Ishikawa (cell line): ENCODE data around the gene ZNF414.

Source experiments
- CEBPB ChIP-seq: IDR thresholded peaks from 2 replicates; pipeline ENCODE4 v1.6.1; 2012
- CREB1 ChIP-seq: IDR thresholded peaks from 2 replicates; pipeline ENCODE4 v1.6.1; 2012; ENCODE audit warnings: low read depth
- EGR1 ChIP-seq: IDR thresholded peaks from 2 replicates; pipeline ENCODE4 v1.6.1; 2012
- EP300 ChIP-seq: IDR thresholded peaks from 2 replicates; pipeline ENCODE4 v1.6.1; 2012; ENCODE audit warnings: borderline replicate concordance
- FOXM1 ChIP-seq: IDR thresholded peaks from 2 replicates; pipeline ENCODE4 v1.6.1; 2012; ENCODE audit warnings: low read depth, borderline replicate concordance
- NFIC ChIP-seq: IDR thresholded peaks from 2 replicates; pipeline ENCODE4 v1.6.1; 2012
- RAD21 ChIP-seq: IDR thresholded peaks from 2 replicates; pipeline ENCODE4 v1.6.1; 2012; ENCODE audit warnings: low read depth
- REST ChIP-seq: IDR thresholded peaks from 2 replicates; pipeline ENCODE4 v1.6.1; 2012; ENCODE audit warnings: low read depth, mild to moderate bottlenecking
- TAF1 ChIP-seq: IDR thresholded peaks from 2 replicates; pipeline ENCODE4 v1.6.1; 2012; ENCODE audit warnings: low read depth, mild to moderate bottlenecking
- TCF12 ChIP-seq: IDR thresholded peaks from 2 replicates; pipeline ENCODE4 v1.6.1; 2012; ENCODE audit warnings: low read depth
- TEAD4 ChIP-seq: IDR thresholded peaks from 2 replicates; pipeline ENCODE4 v1.6.1; 2012
- USF1 ChIP-seq: IDR thresholded peaks from 2 replicates; pipeline ENCODE4 v1.6.1; 2012
- YY1 ChIP-seq: IDR thresholded peaks from 2 replicates; pipeline ENCODE4 v1.6.1; 2012; ENCODE audit warnings: low read depth
- ZBTB7A ChIP-seq: IDR thresholded peaks from 2 replicates; pipeline ENCODE4 v1.6.1; 2012; ENCODE audit warnings: low read depth
- TF ChIP-seq, protein P1 (sequence below): IDR thresholded peaks from 2 replicates; pipeline ENCODE4 v1.6.1; 2012

ZNF414 gene

DNA sequence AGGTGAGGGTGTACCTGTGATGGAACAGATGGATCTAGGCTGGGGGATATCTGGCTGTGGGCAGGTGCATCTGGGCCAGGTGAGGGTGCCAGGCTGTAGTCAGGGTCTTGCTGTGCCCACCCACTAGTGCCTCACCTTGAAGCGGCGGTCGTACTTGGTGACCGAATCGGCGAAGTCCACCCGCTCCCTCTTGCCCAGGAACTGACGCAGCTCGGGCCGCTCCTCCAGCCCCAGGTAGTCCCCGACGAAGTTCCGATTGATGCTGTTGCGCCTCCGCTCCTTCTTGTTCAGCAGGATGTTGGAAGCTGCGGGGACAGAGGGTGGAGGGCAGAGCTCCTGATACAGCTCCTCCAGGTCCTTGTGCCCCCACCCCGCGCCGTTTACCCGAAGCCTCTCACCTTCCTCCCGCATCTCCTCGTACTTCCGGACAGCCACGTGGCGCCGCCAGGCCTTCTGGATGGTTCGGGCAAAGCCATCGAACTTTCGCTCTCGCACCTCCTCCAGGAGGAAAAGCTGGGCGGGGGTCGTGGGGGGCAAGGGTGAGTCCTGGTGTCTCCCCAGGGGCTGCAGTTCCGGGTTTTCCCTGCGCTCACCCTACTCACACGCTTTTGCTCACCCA lies 16.2 kb upstream of the ZNF414 start:
- TF ChIP-seq EP300 (no peak), TCF12 (no peak), NFIC (no peak), RAD21 (no peak), CEBPB (no peak), YY1 (no peak), USF1 (no peak), FOXM1 (no peak), CREB1 (no peak), EGR1 (no peak), ZBTB7A (no peak), REST (no peak), TAF1 (no peak), TEAD4 (no peak)
- TF ChIP-seq, protein P1, sequence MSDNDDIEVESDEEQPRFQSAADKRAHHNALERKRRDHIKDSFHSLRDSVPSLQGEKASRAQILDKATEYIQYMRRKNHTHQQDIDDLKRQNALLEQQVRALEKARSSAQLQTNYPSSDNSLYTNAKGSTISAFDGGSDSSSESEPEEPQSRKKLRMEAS = no peak

DNA sequence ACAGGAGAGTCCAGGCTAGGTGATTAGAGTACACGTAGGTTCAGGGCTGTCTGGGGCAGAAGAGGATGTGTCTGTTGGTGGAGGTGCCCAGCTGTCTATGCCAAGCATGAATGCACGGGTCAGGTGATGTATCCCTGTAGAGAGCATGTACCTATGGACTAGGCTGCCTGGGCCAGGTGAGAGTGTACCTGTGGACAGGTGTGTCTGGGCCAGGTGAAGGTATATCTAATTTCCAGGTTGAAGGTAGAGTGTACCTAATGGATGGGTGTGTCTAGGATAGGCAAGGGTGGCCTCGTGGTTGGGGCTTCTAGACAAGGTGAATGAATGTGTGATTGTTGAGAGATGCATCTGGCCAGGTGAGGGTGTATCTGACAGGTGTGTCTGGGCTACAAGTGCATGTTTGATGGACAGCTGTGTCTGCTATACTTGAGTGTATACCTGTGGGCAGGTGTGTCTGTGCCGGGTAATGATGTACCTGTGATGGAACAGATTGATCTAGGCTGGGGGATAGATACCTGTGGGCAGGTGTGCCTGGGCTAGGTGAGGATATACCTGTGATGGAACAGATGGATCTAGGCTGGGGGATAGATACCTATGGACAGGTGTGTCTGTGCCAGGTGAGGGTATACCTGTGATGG lies 15.5 kb upstream of the ZNF414 start:
- TF ChIP-seq REST (no peak), CREB1 (no peak), YY1 (no peak), USF1 (no peak), EP300 (no peak), TAF1 (no peak), CEBPB (no peak), FOXM1 (no peak), ZBTB7A (no peak), NFIC (no peak), EGR1 (no peak), TEAD4 (no peak), RAD21 (no peak)

GRCh38 chr19:8528500-8528899 lies 14.5 kb upstream of the ZNF414 start:
- TF ChIP-seq TCF12 (no peak), EGR1 (no peak), CREB1 (no peak), RAD21 (no peak), NFIC (no peak), USF1 (no peak), TAF1 (no peak), EP300 (no peak), REST (no peak), CEBPB (no peak), YY1 (no peak), TEAD4 (no peak), FOXM1 (no peak), ZBTB7A (no peak)
- TF ChIP-seq, protein P1 = no peak
